AG09309 (cell line): ENCODE results near the gene HOMER1.

Experiments
- DNase-seq: peaks from one replicate; pipeline ENCODE4 v3.0.0-alpha.2; 2010; ENCODE audit warnings: low read depth
- H3K4me3 ChIP-seq: 2 replicates; pipeline ENCODE4 v1.5.1; 2011; ENCODE audit warnings: mild to moderate bottlenecking, low read depth, low read length, moderate library complexity; ENCODE audit not compliant: control insufficient read depth
- CTCF ChIP-seq: IDR thresholded peaks from 2 replicates; pipeline ENCODE4 v1.5.1; 2011; ENCODE audit warnings: mild to moderate bottlenecking, low read depth, low read length, inconsistent platforms; ENCODE audit not compliant: insufficient read depth, control insufficient read depth; ENCODE audit errors: missing control alignments

HOMER1 gene

DNA sequence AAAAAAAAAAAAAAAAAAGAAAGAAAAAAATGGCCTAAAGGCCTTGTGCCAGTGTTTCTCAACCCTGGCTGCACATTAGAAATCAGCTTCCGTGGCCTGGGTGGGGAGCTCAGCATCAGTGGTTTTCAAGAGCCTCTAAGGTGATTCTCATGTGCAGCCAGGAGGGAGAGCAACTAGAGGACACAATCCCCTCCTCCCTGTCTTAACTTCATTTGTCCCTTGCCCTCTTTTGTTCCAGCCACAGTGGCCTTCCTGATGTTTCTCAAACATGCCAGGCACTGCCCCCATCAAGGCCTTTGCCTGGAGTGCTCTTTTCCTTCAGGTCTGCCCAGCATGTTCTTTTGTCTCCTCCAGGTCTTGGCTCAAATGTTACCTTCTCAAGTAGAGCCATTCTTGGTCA lies 42.4 kb downstream of the HOMER1 start:
- no peak for TF ChIP-seq CTCF
- H3K4me3 ChIP-seq = no peak overlapping the region
- DNase-seq = no peak

DNA sequence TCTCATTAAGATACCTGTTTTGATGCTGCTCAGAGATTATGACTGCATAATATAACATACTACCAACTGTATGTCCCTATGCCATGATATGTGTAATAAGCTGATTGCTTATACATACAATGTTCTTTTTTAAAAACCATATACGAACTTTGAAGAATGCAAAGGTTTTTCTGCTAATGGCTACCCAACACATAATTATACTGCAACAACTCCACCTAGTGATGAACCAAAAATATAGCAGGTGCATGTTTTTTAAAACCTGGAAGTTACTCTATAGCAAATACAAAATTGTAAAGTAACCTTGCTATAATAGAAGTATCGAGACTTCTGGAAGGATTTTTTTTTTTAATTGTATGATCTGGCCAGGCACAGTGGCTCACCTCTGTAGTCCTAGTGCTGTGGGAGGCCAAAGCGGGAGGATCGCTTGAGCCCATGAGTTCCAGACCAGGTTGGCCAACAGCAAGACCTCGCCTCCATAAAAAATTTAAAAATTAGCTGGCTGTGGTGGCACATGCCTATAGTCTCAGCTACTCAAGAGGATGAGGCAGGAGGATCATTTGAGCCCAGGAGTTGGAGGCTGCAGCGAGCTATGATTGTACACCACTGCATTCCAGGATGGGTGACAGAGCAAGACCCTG lies 49.1 kb downstream of the HOMER1 start:
- no peak for DNase-seq
- peak; percentile 50 for TF ChIP-seq CTCF
- H3K4me3 ChIP-seq = no peak overlapping the region

- no peak overlapping the region for H3K4me3 ChIP-seq
- DNase-seq = no peak
- no peak for TF ChIP-seq CTCF
Observed at GRCh38 chr5:79464278-79464677, 49.7 kb downstream of the HOMER1 start.

DNA sequence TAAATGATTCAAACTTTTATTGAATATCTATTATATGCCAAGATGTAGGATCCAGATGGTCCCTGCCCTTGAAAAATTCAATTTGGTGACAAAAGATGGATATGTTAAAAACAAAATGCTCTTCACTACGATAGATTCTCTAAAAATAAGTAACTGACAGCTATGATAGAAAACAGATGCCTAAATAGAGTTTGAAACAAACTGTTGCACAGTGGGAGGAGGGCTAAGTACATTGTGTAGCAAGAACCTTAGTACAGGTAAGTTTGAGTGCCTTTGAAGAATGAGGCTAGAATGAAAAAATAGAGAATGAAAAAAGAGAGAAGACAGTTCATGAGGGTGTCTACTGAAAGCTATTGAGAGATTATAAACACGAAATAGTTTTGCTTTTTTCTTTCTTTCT lies 54.3 kb downstream of the HOMER1 start:
- no peak for DNase-seq
- TF ChIP-seq CTCF = no peak
- H3K4me3 ChIP-seq = no peak overlapping the region

GRCh38 chr5:79456890-79457583 lies 56.9 kb downstream of the HOMER1 start:
- no peak for DNase-seq
- TF ChIP-seq CTCF = no peak
- H3K4me3 ChIP-seq = no peak overlapping the region

GRCh38 chr5:79456400-79456799 lies 57.5 kb downstream of the HOMER1 start:
- no peak for DNase-seq
- TF ChIP-seq CTCF = no peak
- no peak overlapping the region for H3K4me3 ChIP-seq
